K562 (cell line): ENCODE results near the gene DNAI1.

Experiments
- CHD1 ChIP-seq: fragments of 200-600 bp; sonication (generic); IDR thresholded peaks from one replicate; pipeline ENCODE4 v1.6.1; 2012; ENCODE audit warnings: mild to moderate bottlenecking, moderate library complexity, low read length, inconsistent platforms
- EP300 ChIP-seq: IDR thresholded peaks from 2 replicates; pipeline ENCODE4 v1.6.1; 2012; ENCODE audit warnings: low read length, improper control_type of control experiment
- HNRNPUL1 ChIP-seq: fragments of 200-400 bp; formaldehyde crosslinking; IDR thresholded peaks from 2 replicates; pipeline ENCODE4 v1.6.1; 2017; ENCODE audit warnings: low read length
- PCBP2 ChIP-seq: fragments of 200-400 bp; formaldehyde crosslinking; IDR thresholded peaks from 2 replicates; pipeline ENCODE4 v1.6.1; 2018; ENCODE audit warnings: low read length, low read depth, mild to moderate bottlenecking, moderate library complexity; ENCODE audit not compliant: poor library complexity, severe bottlenecking
- POLR2A ChIP-seq: fragments of 450-650 bp; conservative IDR thresholded peaks from 2 replicates; pipeline ENCODE4 v1.6.1; 2016
- SMC3 ChIP-seq: conservative IDR thresholded peaks from 2 replicates; pipeline ENCODE4 v1.6.1; 2011; ENCODE audit warnings: low read depth, low read length, improper control_type of control experiment; ENCODE audit not compliant: insufficient read depth
- SREBF1 ChIP-seq: fragments of 150-350 bp; IDR thresholded peaks from 2 replicates; pipeline ENCODE4 v1.6.1; 2014; ENCODE audit warnings: antibody characterized with exemption, low read depth, low read length, borderline replicate concordance
- ZNF354B ChIP-seq: fragments of 250-450 bp; sonication (Bioruptor Pico); IDR thresholded peaks from 2 replicates; pipeline ENCODE4 v1.4.0; 2020
- ZNF589 ChIP-seq: fragments of 200-800 bp; sonication (Bioruptor generic); IDR thresholded peaks from 2 replicates; pipeline ENCODE4 v1.6.1; 2016; ENCODE audit warnings: low read depth, missing genetic modification characterization, missing compliant biosample characterization
- ZNF76 ChIP-seq: fragments of 250-450 bp; sonication (Bioruptor Pico); IDR thresholded peaks from 2 replicates; pipeline ENCODE4 v1.4.0; 2020; ENCODE audit warnings: mild to moderate bottlenecking, moderate library complexity, borderline replicate concordance
- ZNF766 ChIP-seq: fragments of 200-800 bp; sonication (Bioruptor generic); conservative IDR thresholded peaks from 2 replicates; pipeline ENCODE4 v1.6.1; 2016; ENCODE audit warnings: missing genetic modification characterization, missing compliant biosample characterization
- ZZZ3 ChIP-seq: fragments of 450-650 bp; IDR thresholded peaks from 2 replicates; pipeline ENCODE4 v1.6.1; 2016; ENCODE audit warnings: antibody characterized with exemption, mild to moderate bottlenecking, moderate library complexity
- TF ChIP-seq, protein P1 (sequence below), 3 experiments: IDR thresholded peaks in 2 of 3; conservative IDR thresholded peaks in 1 of 3; 2 replicates each; pipeline ENCODE4 v1.5.1; 2011 to 2012; ENCODE audit warnings: low read length in 3 of 3, mild to moderate bottlenecking in 3 of 3, control low read depth in 2 of 3, improper control_type of control experiment in 1 of 3, inconsistent platforms in 1 of 3, low read depth in 1 of 3, mixed read lengths in 1 of 3, moderate library complexity in 1 of 3; ENCODE audit not compliant: insufficient read depth in 2 of 3

- TF ChIP-seq PCBP2 (no peak), ZZZ3 (no peak), SMC3 (no peak), POLR2A (no peak), ZNF76 (no peak), EP300 (no peak), HNRNPUL1 (no peak), ZNF589 (CRISPR knock-in tag) (no peak), SREBF1 (no peak), ZNF354B (CRISPR knock-in tag) (no peak), CHD1 (no peak), ZNF766 (CRISPR knock-in tag) (no peak)
- TF ChIP-seq, protein P1, sequence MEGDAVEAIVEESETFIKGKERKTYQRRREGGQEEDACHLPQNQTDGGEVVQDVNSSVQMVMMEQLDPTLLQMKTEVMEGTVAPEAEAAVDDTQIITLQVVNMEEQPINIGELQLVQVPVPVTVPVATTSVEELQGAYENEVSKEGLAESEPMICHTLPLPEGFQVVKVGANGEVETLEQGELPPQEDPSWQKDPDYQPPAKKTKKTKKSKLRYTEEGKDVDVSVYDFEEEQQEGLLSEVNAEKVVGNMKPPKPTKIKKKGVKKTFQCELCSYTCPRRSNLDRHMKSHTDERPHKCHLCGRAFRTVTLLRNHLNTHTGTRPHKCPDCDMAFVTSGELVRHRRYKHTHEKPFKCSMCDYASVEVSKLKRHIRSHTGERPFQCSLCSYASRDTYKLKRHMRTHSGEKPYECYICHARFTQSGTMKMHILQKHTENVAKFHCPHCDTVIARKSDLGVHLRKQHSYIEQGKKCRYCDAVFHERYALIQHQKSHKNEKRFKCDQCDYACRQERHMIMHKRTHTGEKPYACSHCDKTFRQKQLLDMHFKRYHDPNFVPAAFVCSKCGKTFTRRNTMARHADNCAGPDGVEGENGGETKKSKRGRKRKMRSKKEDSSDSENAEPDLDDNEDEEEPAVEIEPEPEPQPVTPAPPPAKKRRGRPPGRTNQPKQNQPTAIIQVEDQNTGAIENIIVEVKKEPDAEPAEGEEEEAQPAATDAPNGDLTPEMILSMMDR (IDR thresholded peaks at IDR 0.05 in 2 of 3, conservative IDR thresholded peaks at IDR 0.05 in 1 of 3; ENCODE audit: insufficient read depth in 2 of 3, low read depth in 1 of 3, low read length in 3 of 3) = no peak
Measured at GRCh38 chr9:34502891-34503290, 44.3 kb downstream of the DNAI1 start.
